Lung (tissue), 12 donors: ENCODE results near the gene ADK. TPM values are rescaled to one million over a fixed set of nuclear protein-coding genes. Genes with fewer than 3 reads are reported as not detected.
A peak's percentile ranks its signal among the peaks of the same experiment; 100 is the strongest.

Source experiments
- ATAC-seq: fragments of 200-7000 bp; cut with Tn5 transposase; one replicate; pipeline ENCODE4 v1.9.1; 2020; ENCODE audit warnings: moderate number of reproducible peaks; ENCODE audit not compliant: insufficient read depth, low FRiP score
- DNase-seq, 3 donors: peaks; one replicate each; pipeline ENCODE4 v3.0.0-alpha.2; 2013 to 2017
- H3K27ac ChIP-seq, 2 donors: one replicate each; pipeline ENCODE4 v1.5.1; 2013; ENCODE audit warnings: mild to moderate bottlenecking in 2 of 2, moderate library complexity in 2 of 2, control low read depth in 1 of 2, inconsistent platforms in 1 of 2, low read depth in 1 of 2, low read length in 1 of 2
- H3K27me3 ChIP-seq, 3 donors: one replicate each; pipeline ENCODE4 v1.5.1; 2013; ENCODE audit warnings: low read length in 2 of 3; ENCODE audit not compliant: control insufficient read depth in 3 of 3, insufficient read depth in 3 of 3
- H3K36me3 ChIP-seq, 4 donors: one replicate each; pipeline ENCODE4 v1.5.1; 2013; ENCODE audit warnings: low read length in 4 of 4, mild to moderate bottlenecking in 1 of 4, moderate library complexity in 1 of 4; ENCODE audit not compliant: control insufficient read depth in 4 of 4, insufficient read depth in 4 of 4
- H3K4me1 ChIP-seq, 5 donors: one replicate each; pipeline ENCODE4 v1.5.1; 2013; ENCODE audit warnings: low read length in 5 of 5, mild to moderate bottlenecking in 2 of 5, moderate library complexity in 1 of 5; ENCODE audit not compliant: control insufficient read depth in 5 of 5, insufficient read depth in 5 of 5
- H3K4me3 ChIP-seq: one replicate; pipeline ENCODE4 v1.5.1; 2013; ENCODE audit warnings: mild to moderate bottlenecking, control low read depth, moderate library complexity
- H3K9ac ChIP-seq, 2 donors: one replicate each; pipeline ENCODE4 v1.5.1; 2013; ENCODE audit warnings: low read length in 2 of 2, control low read depth in 1 of 2; ENCODE audit not compliant: insufficient read depth in 1 of 2
- H3K9me3 ChIP-seq, 4 donors: one replicate each; pipeline ENCODE4 v1.5.1; 2013; ENCODE audit warnings: low read length in 3 of 4, mild to moderate bottlenecking in 1 of 4, moderate library complexity in 1 of 4; ENCODE audit not compliant: control insufficient read depth in 4 of 4, insufficient read depth in 3 of 4
- WGBS, 2 donors: extraction: QIAGEN DNeasy Blood & Tissue Kit; methylation state at CpG; one replicate each; pipeline ENCODE4 v1.1.7; 2013; 5-methylcytosine and 5-hydroxymethylcytosine counted together
- polyA plus RNA-seq, 2 donors: library from polyadenylated mRNA; stranded (reverse); fragments of 200-250 nt; gene quantifications; one replicate each; pipeline ENCODE4 v1.2.1, GENCODE V29; 2013
- total RNA-seq, 2 donors: library from RNA; depleted of rRNA in 1 of 2; stranded (reverse); fragments of >200 nt in 1 of 2; gene quantifications; one replicate each; pipeline ENCODE4 v1.2.1, GENCODE V29; 2014 to 2021
- TF ChIP-seq, protein P1 (sequence below): IDR thresholded peaks from 2 replicates; pipeline ENCODE4 v1.5.1; 2012; ENCODE audit warnings: mild to moderate bottlenecking; ENCODE audit errors: control extremely low read depth, extremely low read depth
- donor health status: control.
- donor health status: control.
- donor health status: Bipolar disorder and iron deficiency.
- donor health status: healthy.
- donor health status: DM: yes; HTN: yes; CAD: no.

Gene ADK
- total and polyA plus RNA-seq, 4 donors, result 31.6 to 82.3 (median 42.9) TPM

DNA sequence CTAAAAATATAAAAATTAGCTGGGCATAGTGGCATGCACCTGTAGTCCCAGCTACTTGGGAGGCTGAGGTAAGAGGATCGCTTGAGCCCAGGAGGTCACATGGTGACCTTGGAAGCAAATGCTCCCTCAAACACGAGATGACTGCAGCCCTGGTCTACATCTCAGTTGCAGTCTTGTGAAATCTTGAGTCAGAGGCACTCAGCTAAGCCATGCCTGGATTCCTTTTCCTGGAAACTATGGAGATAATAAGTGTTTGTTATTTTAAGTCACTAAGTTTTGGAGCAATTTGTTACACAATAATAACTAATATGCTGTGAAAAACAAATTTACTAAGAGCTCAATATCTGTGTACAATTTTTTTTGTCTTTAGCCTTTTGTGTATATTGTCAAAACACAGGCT, 391.1 kb downstream of the ADK start:
- 63 to 71% methylated on average over 2 of the region's 2 CpGs for WGBS, 2 donors
- peaks cover 0 to 4% (median 0%) of the 10 kb centered on the region in 5 donors for H3K4me1 ChIP-seq
- H3K4me3 ChIP-seq, result no peak overlapping the region
- TF ChIP-seq, protein P1, sequence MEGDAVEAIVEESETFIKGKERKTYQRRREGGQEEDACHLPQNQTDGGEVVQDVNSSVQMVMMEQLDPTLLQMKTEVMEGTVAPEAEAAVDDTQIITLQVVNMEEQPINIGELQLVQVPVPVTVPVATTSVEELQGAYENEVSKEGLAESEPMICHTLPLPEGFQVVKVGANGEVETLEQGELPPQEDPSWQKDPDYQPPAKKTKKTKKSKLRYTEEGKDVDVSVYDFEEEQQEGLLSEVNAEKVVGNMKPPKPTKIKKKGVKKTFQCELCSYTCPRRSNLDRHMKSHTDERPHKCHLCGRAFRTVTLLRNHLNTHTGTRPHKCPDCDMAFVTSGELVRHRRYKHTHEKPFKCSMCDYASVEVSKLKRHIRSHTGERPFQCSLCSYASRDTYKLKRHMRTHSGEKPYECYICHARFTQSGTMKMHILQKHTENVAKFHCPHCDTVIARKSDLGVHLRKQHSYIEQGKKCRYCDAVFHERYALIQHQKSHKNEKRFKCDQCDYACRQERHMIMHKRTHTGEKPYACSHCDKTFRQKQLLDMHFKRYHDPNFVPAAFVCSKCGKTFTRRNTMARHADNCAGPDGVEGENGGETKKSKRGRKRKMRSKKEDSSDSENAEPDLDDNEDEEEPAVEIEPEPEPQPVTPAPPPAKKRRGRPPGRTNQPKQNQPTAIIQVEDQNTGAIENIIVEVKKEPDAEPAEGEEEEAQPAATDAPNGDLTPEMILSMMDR, result no peak
- no peaks in the 10 kb centered on the region for H3K9me3 ChIP-seq
- peak; percentile 61 to 93 (median 88) for DNase-seq
- no peaks in the 10 kb centered on the region for H3K27me3 ChIP-seq
- no peak overlapping the region for H3K9ac ChIP-seq
- no peak for ATAC-seq
- H3K27ac ChIP-seq, result peak overlapping the region in 1 of 2 donors; percentile 70
- H3K36me3 ChIP-seq, result no peaks in the 10 kb centered on the region

DNA sequence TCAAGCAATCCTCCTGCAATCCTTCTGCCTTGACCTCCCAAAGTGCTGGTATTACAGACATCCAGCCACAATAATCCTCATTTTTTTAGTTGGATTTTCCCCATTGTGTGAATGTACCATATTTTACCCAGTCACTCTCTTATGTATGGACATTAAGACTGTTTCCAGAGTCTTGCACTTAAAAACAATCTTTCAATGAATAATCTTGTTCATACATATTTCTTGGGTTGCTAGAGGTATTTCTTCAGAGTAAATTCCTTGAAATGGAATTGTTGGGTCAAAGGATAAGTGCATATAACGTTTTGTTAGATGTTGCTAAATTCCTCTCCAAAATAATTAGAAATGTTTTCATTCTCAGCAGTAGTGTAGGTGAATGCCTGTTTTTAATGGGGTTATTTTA, 392.3 kb downstream of the ADK start:
- ATAC-seq, result no peak
- Histone ChIP-seq H3K36me3 (no peaks in the 10 kb centered on the region), H3K9ac (no peak overlapping the region), H3K27ac (no peak overlapping the region), H3K9me3 (no peaks in the 10 kb centered on the region), H3K4me1 (peaks cover 0 to 4% (median 0%) of the 10 kb centered on the region in 5 donors), H3K4me3 (no peak overlapping the region), H3K27me3 (no peaks in the 10 kb centered on the region)
- TF ChIP-seq, protein P1, result no peak
- DNase-seq, result no peak
- 78 to 79% methylated on average over 1 of the region's 1 CpG for WGBS, 2 donors

DNA sequence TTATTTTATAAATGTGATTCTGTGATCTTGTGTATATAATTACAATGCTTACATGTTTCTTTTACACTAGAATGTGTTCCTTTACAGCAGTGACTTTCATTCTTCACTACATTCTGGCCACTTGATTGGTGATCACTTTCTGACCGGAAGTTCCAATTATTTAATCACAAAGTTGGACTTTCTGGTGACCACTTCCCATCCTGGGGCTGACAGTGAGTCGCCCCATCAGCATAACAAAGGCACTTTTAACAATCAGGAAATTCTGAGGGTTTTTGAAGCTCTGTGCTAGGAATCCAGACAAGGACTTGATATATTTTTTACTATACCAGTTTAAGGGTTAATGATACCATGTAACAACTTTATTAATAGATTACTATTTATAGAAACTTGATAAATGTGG, 393.1 kb downstream of the ADK start:
- Histone ChIP-seq H3K36me3 (no peaks in the 10 kb centered on the region), H3K27me3 (no peaks in the 10 kb centered on the region), H3K9me3 (no peaks in the 10 kb centered on the region), H3K9ac (no peak overlapping the region), H3K4me3 (no peak overlapping the region), H3K27ac (no peak overlapping the region), H3K4me1 (peaks cover 0 to 4% (median 0%) of the 10 kb centered on the region in 5 donors)
- DNase-seq, result no peak
- ATAC-seq, result no peak
- 83 to 88% methylated on average over 2 of the region's 2 CpGs for WGBS, 2 donors
- TF ChIP-seq, protein P1, result no peak

DNA sequence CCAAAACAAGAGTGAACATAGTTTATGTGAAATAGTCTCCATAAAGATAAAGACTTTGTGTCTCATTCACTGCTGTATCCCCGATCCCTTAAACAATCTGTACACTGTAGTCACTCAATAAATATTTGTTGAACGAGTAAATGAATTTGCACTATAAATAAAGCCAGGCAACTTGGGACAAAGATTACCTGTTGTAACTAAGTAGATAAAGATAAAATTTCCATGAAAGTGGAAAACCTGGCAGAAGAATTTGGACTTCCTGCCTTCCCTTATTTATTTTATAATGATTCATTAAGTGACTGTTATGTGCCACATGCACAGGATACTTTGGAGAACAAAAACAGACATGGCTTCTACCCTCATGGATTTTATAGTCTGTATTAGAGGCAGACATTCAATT, 397.7 kb downstream of the ADK start:
- H3K27me3 ChIP-seq, result no peaks in the 10 kb centered on the region
- DNase-seq (no peak), ATAC-seq (no peak)
- H3K4me3 ChIP-seq, result no peak overlapping the region
- H3K36me3 ChIP-seq, result no peaks in the 10 kb centered on the region
- H3K9me3 ChIP-seq, result no peaks in the 10 kb centered on the region
- 77 to 85% methylated on average over 2 of the region's 2 CpGs for WGBS, 2 donors
- H3K27ac ChIP-seq, result no peak overlapping the region
- H3K9ac ChIP-seq, result no peak overlapping the region
- TF ChIP-seq, protein P1, result no peak
- no peaks in the 10 kb centered on the region for H3K4me1 ChIP-seq
